GDM1 (cell line): Measurements from ENCODE around the gene CFAP299.

Experiments used
- DNase-seq: peaks from one replicate; lab custom pipeline; 2025; lab: John Stamatoyannopoulos, UW

Gene CFAP299

GRCh38 chr4:80926891-80927290 lies 591.4 kb downstream of the CFAP299 start:
- no peak for DNase-seq

- DNase-seq: no peak
These were observed 591.9 kb downstream of the CFAP299 start for GRCh38 chr4:80927420-80927819.

- no peak for DNase-seq
These were observed 596.1 kb downstream of the CFAP299 start for GRCh38 chr4:80931631-80932081.

- DNase-seq: no peak
These were observed 612.6 kb downstream of the CFAP299 start for GRCh38 chr4:80948141-80948540.

- DNase-seq: no peak
These were observed 613.5 kb downstream of the CFAP299 start for GRCh38 chr4:80948995-80949394.

GRCh38 chr4:80956421-80956820 lies 620.9 kb downstream of the CFAP299 start:
- no peak for DNase-seq

- no peak for DNase-seq
These were observed 627.5 kb downstream of the CFAP299 start for GRCh38 chr4:80963051-80963450.

- no peak for DNase-seq
These were observed 631.8 kb downstream of the CFAP299 start for GRCh38 chr4:80967346-80967745.

- no peak for DNase-seq
These were observed 644.7 kb downstream of the CFAP299 start for GRCh38 chr4:80980239-80980638.

- no peak for DNase-seq
These were observed 650.5 kb downstream of the CFAP299 start for GRCh38 chr4:80986011-80986410.

GRCh38 chr4:80989921-80990544 lies 654.5 kb downstream of the CFAP299 start:
- DNase-seq: no peak

- no peak for DNase-seq
These were observed 655.3 kb downstream of the CFAP299 start for GRCh38 chr4:80990851-80991250.

- no peak for DNase-seq
These were observed 664.4 kb downstream of the CFAP299 start for GRCh38 chr4:80999943-81000342.

GRCh38 chr4:81003597-81004111 lies 668.1 kb downstream of the CFAP299 start:
- no peak for DNase-seq

GRCh38 chr4:81007417-81007816 lies 671.9 kb downstream of the CFAP299 start:
- DNase-seq: no peak
